H1 (cell line): ENCODE results near the gene SLU7. TPM values are rescaled to one million over a fixed set of nuclear protein-coding genes. Genes with fewer than 3 reads are reported as not detected.

Experiments
- ASH2L ChIP-seq: fragments of 200-600, 300-600 bp; sonication (generic); IDR thresholded peaks from one replicate; pipeline ENCODE4 v1.7.1; 2017; ENCODE audit warnings: low read length
- CHD7 ChIP-seq: fragments of 300-600 bp; sonication (generic); IDR thresholded peaks from 2 replicates; pipeline ENCODE4 v1.7.1; 2012; ENCODE audit warnings: low read length, moderate library complexity, mild to moderate bottlenecking, inconsistent platforms; ENCODE audit not compliant: insufficient replicate concordance
- CTCF ChIP-seq, 3 experiments: IDR thresholded peaks; 1 replicate in 2 of 3; 2 replicates in 1 of 3; pipeline versions ENCODE4 v1.5.1 to v1.6.1; 2011; ENCODE audit warnings: low read length in 3 of 3, mild to moderate bottlenecking in 3 of 3, inconsistent platforms in 2 of 3, low read depth in 1 of 3, moderate library complexity in 1 of 3; ENCODE audit not compliant: insufficient read depth in 1 of 3; ENCODE audit errors: control extremely low read depth in 1 of 3
- SAP30 ChIP-seq: fragments of 300-600 bp; sonication (generic); IDR thresholded peaks from 2 replicates; pipeline ENCODE4 v1.7.1; 2012; ENCODE audit warnings: low read length, moderate library complexity, mild to moderate bottlenecking, inconsistent platforms; ENCODE audit not compliant: insufficient read depth, insufficient replicate concordance
- SIN3A ChIP-seq, 2 experiments: IDR thresholded peaks in 1 of 2; conservative IDR thresholded peaks in 1 of 2; 2 replicates each; pipeline ENCODE4 v1.6.1; 2011 to 2012; ENCODE audit warnings: low read length in 2 of 2, improper control_type of control experiment in 1 of 2, low read depth in 1 of 2, mild to moderate bottlenecking in 1 of 2
- SP1 ChIP-seq: IDR thresholded peaks from 2 replicates; pipeline ENCODE4 v1.6.1; 2011; ENCODE audit warnings: low read depth, low read length
- SRF ChIP-seq: IDR thresholded peaks from 2 replicates; pipeline ENCODE4 v1.6.1; 2011; ENCODE audit warnings: mild to moderate bottlenecking, low read depth, low read length, moderate library complexity
- TBP ChIP-seq: IDR thresholded peaks from 2 replicates; pipeline ENCODE4 v1.6.1; 2011; ENCODE audit warnings: low read depth, low read length, improper control_type of control experiment
- ZNF274 ChIP-seq: IDR thresholded peaks from 2 replicates; pipeline ENCODE4 v1.7.0; 2012; ENCODE audit warnings: low read length, borderline replicate concordance; ENCODE audit errors: extremely low read depth
- polyA plus RNA-seq, 7 experiments: library from polyadenylated mRNA; depleted of rRNA in 3 of 7; stranded (reverse) in 5 of 7; unstranded in 2 of 7; fragments of >200 nt in 5 of 7; fragments of 200-250 nt in 2 of 7; gene quantifications; 1 replicate in 5 of 7; 2 replicates in 1 of 7; 4 replicates in 1 of 7; pipeline versions ENCODE4 v1.2.1 to v1.2.3, GENCODE V29; 2011 to 2013; ENCODE audit warnings: missing spikeins in 2 of 7, mixed read lengths in 2 of 7
- total RNA-seq: library from RNA; stranded (reverse); fragmentation: NEBNext Ultra II Directional; extraction: Animal tissue kit (Norgen Biotek cat#: 25700); gene quantifications from 2 replicates; pipeline ENCODE4 v1.2.1, GENCODE V29; 2021

The SLU7 gene
- total and polyA plus RNA-seq, 2 of the 8 experiments (the other 6 are each of a cell fraction or from before 2014, with no cell fraction given), result 6.0 to 34.1 TPM

GRCh38 chr5:160397492-160397891 lies 21.4 kb downstream of the SLU7 start (continued):
- TF ChIP-seq CHD7 (no peak), SP1 (no peak), TBP (no peak), ZNF274 (no peak), CTCF (IDR thresholded peaks at IDR 0.05; ENCODE audit: control extremely low read depth in 1 of 3, insufficient read depth in 1 of 3, low read depth in 1 of 3, low read length in 3 of 3) (no peak), SRF (no peak), ASH2L (no peak), SIN3A (conservative IDR thresholded peaks at IDR 0.05 in 1 of 2, IDR thresholded peaks at IDR 0.05 in 1 of 2; ENCODE audit: low read depth in 1 of 2, low read length in 2 of 2) (no peak), SAP30 (no peak)
